ENCODE data around the gene TRPM4. TPM values are rescaled to one million over a fixed set of nuclear protein-coding genes. Genes with fewer than 3 reads are reported as not detected.
"Not testable (repeated sequence)": the region's sequence is repeated elsewhere in the genome, so short reads cannot be mapped to it uniquely, and the experiment has no call there.

TRPM4 gene
- total RNA-seq, 1 donor from 2014 or later = 8.2 TPM

DNA sequence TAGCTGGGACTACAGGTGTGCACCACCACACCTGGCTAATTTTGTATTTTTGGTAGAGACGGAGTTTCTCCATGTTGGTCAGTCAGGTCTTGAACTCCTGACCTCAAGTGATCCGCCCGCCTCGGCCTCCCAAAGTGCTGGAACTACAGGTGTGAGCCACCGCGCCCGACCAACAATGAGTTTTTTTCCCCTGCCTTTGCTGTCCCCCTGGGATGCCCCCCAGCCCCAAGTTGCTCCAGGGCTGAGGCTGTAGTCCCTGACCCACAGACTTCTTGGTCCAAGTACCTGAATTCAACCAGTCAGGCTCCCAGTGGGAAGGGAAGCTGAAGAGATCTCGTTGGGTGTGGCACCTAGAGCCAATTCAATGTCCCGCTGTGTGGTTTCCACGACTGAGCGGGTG is 66.8 kb downstream of the TRPM4 start:
- not testable (repeated sequence) for DNase-seq (ENCODE audit: low spot score)

DNA sequence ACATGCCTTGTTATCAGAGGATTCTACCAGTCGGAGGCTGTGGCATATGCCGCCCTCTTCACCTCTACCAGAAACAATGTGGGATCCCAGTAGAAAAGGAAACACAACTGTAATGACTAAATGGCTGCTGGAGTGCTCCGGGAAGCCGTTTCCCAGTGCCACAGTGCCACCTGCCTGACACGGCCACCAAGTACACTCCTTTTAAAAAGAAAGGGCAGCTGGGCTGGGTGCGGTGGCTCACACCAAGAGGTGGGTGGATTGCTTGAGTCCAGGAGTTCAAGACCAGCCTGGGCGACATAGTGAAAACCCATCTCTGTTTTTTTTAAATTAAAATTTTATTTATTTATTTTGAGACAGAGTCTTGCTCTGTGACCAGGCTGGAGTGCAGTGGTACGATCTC is 67.3 kb downstream of the TRPM4 start:
- DNase-seq (ENCODE audit: low spot score) = peak; percentile 32

DNA sequence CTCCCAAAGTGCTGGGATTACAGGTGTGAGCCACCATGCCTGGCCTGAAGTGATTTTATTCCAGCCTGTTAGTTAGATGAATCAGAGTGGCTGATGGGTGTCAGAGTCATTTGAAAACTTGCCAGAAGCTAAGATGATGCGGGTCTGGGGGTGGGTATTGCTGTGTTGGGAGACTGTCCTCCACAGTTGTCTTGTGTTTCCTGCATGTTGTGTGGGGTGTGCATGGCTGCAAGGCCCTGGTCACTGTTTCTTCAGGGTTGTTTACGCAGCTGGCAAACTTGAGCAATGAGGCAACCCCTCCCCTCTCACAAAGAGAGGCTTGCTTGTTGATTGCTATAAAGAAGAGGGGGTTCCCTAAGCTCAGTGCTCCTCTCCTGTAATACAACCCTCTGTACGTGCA is 71.8 kb downstream of the TRPM4 start:
- DNase-seq (ENCODE audit: low spot score) = no peak

DNA sequence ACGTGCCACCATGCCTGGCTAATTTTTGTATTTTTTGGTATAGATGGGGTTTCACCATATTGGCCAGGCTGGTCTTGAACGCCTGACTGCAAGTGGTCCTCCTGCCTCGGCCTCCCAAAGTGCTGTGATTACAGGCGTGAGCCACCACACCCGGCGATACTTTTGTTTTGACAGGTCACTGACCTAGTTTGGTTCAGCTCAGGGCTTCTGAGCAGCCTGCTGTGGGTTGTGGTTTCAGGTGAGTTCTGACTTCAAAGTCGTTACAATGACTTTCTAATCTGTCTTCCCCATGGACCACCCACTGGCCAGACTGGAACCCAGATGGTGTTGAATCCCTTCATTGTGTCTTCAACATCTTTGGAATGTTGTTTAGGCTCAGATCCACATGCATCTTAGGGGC is 73.8 kb downstream of the TRPM4 start:
- no peak for DNase-seq (ENCODE audit: low spot score)

DNA sequence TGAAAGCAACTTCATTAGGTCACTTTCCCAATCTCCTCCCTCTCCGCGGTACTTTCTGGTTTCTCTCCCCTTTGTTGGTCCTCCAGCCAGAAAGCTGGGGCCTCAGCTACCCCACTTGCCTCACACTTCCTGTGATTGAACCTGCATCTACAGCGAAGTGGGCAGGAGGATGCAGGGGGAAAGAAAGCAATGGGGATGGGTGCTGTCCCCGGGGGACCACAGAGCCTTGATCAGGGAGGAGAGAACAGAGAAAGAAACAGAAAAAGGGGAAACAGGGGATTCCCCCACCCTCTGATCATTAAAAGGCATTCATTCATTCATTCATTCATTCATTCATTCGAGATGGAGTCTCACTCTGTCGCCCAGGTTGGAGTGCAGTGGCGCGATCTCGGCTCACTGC is 74.2 kb downstream of the TRPM4 start:
- no peak for DNase-seq (ENCODE audit: low spot score)

DNA sequence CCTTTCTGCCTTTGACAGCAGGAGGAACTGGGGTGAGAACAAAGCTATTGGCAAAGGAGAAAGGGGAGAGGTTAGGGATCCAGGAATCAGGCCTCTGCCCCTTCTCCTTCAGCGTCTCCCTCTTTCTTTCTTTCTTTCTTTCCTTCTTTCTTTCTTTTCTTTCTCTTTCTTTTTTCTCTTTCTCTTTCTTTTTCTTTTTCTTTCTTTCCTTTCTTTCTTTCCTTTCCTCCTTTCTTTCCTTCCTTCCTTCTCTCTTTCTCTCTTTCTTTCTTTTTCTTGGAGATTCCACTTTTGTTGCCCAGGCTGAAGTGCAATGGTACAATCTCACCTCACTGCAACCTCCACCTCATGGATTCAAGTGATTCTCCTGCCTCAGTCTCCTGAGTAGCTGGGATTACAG is 75.6 kb downstream of the TRPM4 start:
- DNase-seq (ENCODE audit: low spot score) = no peak

DNA sequence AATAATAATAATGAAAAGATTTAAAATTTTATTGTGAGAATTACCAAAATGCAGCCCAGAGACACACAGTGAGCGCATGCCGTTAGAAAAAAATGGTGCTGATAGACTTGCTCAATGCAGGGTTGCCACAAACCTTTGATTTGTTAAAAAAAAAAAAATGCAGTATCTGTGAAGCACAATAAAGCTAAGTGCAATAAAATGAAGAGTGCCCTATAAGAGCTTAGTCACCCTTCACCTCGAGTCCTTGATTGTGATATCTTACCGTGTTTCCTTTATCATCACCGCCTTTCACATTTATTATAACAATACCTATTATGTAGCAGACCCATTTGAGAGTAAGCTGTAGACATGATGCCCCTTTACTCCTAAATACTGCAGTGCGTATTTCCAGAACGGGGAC is 84.2 kb downstream of the TRPM4 start:
- DNase-seq (ENCODE audit: low spot score) = no peak

DNA sequence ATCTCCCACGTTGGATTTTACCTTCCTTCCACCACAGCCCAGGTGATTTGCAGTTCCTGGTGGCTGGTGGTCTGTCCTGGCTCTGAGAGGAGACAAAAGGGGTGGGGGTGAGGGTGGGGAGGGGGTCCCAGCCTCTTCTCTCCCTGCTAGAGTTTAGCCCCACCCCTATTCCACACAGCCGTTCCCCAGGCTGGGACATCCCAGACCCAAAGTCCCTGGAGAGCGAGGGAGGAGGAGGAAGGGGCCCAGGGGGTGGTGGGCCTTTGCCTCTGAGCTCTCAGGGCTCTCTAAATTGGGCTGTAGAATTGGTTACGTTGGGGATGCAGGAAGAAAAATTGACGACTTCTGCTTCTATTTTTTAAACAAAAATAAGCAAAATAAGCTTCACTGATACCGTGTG is 85.5 kb downstream of the TRPM4 start:
- DNase-seq (ENCODE audit: low spot score) = no peak

DNA sequence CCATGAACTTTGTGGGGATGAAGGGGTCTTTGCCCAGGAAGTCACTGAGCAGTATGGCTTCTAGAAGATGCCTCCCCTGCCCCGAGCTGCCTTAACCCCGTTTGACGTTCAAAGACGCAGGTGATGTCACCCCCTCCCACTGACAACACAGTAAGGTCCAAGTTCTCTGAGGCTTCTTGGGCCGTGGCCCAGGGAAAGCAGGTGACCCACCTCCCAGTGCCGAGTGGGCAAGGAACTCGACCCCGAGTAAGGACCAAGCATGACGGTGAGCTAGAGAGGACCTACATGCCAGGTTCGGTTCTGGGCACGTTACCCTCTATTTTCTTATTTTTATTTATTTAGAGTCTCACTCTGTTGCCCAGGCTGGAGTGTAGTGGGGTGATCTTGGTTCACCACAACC is 86.1 kb downstream of the TRPM4 start:
- DNase-seq (ENCODE audit: low spot score) = no peak

DNA sequence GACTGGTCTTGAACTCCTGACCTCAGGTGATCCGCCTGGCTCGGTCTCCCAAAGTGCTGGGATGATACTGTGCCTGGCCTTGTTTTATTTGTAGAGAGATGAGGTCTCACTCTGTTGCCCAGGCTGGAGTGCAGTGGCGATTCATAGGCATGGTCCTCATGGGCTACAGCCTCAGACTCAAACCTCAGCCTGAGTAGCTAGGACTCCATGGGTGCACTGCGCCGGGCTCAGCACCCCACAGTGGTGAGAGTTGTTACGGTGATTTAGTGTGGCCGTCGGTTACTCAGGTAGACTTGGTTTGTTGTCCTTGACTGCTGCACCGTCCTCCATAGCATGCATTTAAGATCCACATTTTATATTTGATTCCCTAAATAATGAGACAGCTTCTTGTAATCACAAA is 86.7 kb downstream of the TRPM4 start:
- no peak for DNase-seq (ENCODE audit: low spot score)

DNA sequence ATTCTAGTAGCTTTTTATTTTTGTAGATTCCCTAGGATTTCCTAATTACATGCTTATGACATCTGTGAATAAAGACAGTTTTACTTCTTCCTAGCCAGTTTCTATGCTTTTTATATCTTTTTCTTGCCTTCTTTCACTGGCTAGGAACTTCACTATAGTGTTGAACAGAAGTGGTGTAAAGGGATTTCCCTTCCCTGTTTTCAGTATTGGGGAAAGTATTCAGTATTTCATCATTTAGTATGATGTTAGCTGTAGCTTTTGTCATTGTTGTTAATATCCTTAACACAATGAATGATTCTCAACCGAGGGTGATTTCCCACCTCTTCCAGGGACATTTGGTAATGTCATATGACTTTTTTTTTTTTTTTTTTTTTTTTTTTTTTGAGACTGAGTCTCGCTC is 90.1 kb downstream of the TRPM4 start:
- DNase-seq (ENCODE audit: low spot score) = no peak

DNA sequence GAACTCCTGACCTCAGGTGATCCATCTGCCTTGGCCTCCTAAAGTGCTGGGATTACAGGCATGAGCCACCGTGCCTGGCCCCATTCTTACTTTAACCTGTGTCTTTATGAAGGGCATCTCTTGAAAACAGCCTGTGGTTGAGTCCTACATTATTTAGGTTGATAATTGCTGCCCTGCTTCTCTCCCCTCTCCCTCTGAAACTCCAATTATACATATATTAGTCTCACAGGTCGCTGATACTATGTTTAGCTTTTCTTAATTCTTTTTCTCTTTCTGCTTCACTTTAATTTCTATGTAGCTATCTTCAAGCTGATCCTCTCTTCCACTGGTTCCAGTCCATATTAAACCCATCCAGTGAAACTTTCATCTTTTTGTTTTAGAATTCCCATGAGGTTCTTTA is 92.3 kb downstream of the TRPM4 start:
- no peak for DNase-seq (ENCODE audit: low spot score)

DNA sequence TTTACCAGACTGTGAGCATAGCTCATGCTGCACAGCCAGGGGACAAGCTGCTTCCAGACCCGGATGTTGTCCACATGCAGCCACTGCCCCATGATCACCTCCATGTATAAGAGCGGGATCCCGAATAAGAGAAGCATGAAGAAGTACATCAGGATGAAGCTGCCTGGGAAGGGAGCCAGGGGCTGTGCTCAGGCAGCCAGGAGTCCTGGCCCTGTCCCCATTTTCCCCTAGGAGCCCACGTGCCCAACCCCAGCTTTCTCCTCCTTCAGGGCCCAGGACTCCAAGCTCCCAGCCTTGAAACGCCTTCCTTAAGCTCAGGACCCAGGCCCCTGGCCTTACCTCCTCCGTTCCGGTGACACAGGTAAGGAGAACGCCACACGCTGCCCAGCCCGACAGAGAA is 98.1 kb downstream of the TRPM4 start:
- DNase-seq (ENCODE audit: low spot score) = no peak

DNA sequence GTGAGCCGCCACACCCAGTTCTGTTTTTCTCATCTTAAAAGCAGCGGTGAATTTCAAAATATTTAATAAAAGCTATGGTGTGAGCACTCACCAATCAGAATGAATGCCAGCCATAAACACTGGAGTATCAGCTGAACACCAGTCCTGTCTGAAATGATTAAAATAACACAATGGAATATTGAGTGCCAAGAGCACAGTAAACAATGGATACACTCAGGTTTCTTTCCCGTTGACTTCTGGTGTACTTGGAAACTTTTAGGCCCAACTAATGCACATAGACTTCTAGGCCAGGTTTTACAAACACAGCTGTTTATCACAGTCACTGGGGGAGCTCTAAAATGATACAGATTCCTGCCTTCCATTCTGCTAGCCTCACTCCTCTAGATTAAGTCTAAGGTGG is 99.1 kb downstream of the TRPM4 start:
- no peak for DNase-seq (ENCODE audit: low spot score)

Other genes with a start within 250 kb of the TRPM4 start
- not detected for gene DHDH, start 224.1 kb upstream of the TRPM4 start, total RNA-seq (ENCODE audit: insufficient read depth, low replicate concordance)
- 59.9 TPM for gene BAX, start 202.9 kb upstream of the TRPM4 start, total RNA-seq (ENCODE audit: insufficient read depth, low replicate concordance)
- 2,219 TPM for gene FTL, start 192.5 kb upstream of the TRPM4 start, total RNA-seq (ENCODE audit: insufficient read depth, low replicate concordance)
- gene GYS1, start 164.5 kb upstream of the TRPM4 start, total RNA-seq (ENCODE audit: insufficient read depth, low replicate concordance) = 46.9 TPM
- gene RUVBL2, start 163.9 kb upstream of the TRPM4 start, total RNA-seq (ENCODE audit: insufficient read depth, low replicate concordance) = 47.2 TPM
- not detected for gene LHB, start 140.7 kb upstream of the TRPM4 start, total RNA-seq (ENCODE audit: insufficient read depth, low replicate concordance)
- not detected for gene CGB3, start 133.5 kb upstream of the TRPM4 start, total RNA-seq (ENCODE audit: insufficient read depth, low replicate concordance)
- 5.5 TPM for gene CGB2, start 125.9 kb upstream of the TRPM4 start, total RNA-seq (ENCODE audit: insufficient read depth, low replicate concordance)
- not detected for gene CGB1, start 120.9 kb upstream of the TRPM4 start, total RNA-seq (ENCODE audit: insufficient read depth, low replicate concordance)
- gene CGB5, start 113.9 kb upstream of the TRPM4 start, total RNA-seq (ENCODE audit: insufficient read depth, low replicate concordance) = not detected
- gene CGB8, start 108.7 kb upstream of the TRPM4 start, total RNA-seq (ENCODE audit: insufficient read depth, low replicate concordance) = not detected
- gene CGB7, start 100.0 kb upstream of the TRPM4 start, total RNA-seq (ENCODE audit: insufficient read depth, low replicate concordance) = not detected
- gene NTF4, start 93.0 kb upstream of the TRPM4 start, total RNA-seq (ENCODE audit: insufficient read depth, low replicate concordance) = 4.1 TPM
- gene KCNA7, start 85.1 kb upstream of the TRPM4 start, total RNA-seq (ENCODE audit: insufficient read depth, low replicate concordance) = 0.72 TPM
- gene SNRNP70, start 72.3 kb upstream of the TRPM4 start, total RNA-seq (ENCODE audit: insufficient read depth, low replicate concordance) = 143 TPM
- not detected for gene LIN7B, start 43.4 kb upstream of the TRPM4 start, total RNA-seq (ENCODE audit: insufficient read depth, low replicate concordance)
- gene C19orf73, start 38.6 kb upstream of the TRPM4 start, total RNA-seq (ENCODE audit: insufficient read depth, low replicate concordance) = not detected
- 32.5 TPM for gene PPFIA3, start 38.2 kb upstream of the TRPM4 start, total RNA-seq (ENCODE audit: insufficient read depth, low replicate concordance)
- gene HRC, start 2.4 kb upstream of the TRPM4 start, total RNA-seq (ENCODE audit: insufficient read depth, low replicate concordance) = 0.72 TPM
- gene SLC6A16, start 167.4 kb downstream of the TRPM4 start, total RNA-seq (ENCODE audit: insufficient read depth, low replicate concordance) = 3.6 TPM
- 0.96 TPM for gene CD37, start 177.6 kb downstream of the TRPM4 start, total RNA-seq (ENCODE audit: insufficient read depth, low replicate concordance)
- 25.5 TPM for gene TEAD2, start 204.6 kb downstream of the TRPM4 start, total RNA-seq (ENCODE audit: insufficient read depth, low replicate concordance)
- not detected for gene DKKL1, start 206.1 kb downstream of the TRPM4 start, total RNA-seq (ENCODE audit: insufficient read depth, low replicate concordance)
- gene KASH5, start 230.5 kb downstream of the TRPM4 start, total RNA-seq (ENCODE audit: insufficient read depth, low replicate concordance) = 1.7 TPM